OCI-LY7 (cell line): Measurements from ENCODE around the gene HECW1. TPM values are rescaled to one million over a fixed set of nuclear protein-coding genes. Genes with fewer than 3 reads are reported as not detected.

Experiments used
- BruUV-seq: library from RNA; stranded (reverse); fragments of 400-500 nt; replicated peaks from 2 replicates; lab custom pipeline; 2021; lab: Mats Ljungman, UMichigan
- CTCF ChIA-PET: fragments of 300-600 bp; sonication (Branson Sonifier 250); formaldehyde crosslinking; loops from one replicate; lab custom pipeline; 2022; ENCODE audit warnings: antibody characterized with exemption; ENCODE audit not compliant: unreplicated experiment; lab: Charles Lee
- POLR2A ChIA-PET: fragments of 300-600 bp; sonication (Branson Sonifier 250); formaldehyde crosslinking; loops from one replicate; lab custom pipeline; 2022; ENCODE audit warnings: antibody characterized with exemption; lab: Charles Lee
- DNase-seq: peaks from one replicate; pipeline ENCODE4 v3.0.0-alpha.2; 2015; ENCODE audit warnings: low spot score
- H2AFZ ChIP-seq: fragments of 200-600 bp; sonication (generic), shearing (Covaris generic); 2 replicates; pipeline ENCODE4 v1.6.1; 2014; ENCODE audit warnings: mild to moderate bottlenecking, antibody characterized with exemption, low read length, moderate library complexity
- H3K27ac ChIP-seq: fragments of 200-600 bp; sonication (generic); 2 replicates; pipeline ENCODE4 v1.5.1; 2014; ENCODE audit warnings: mixed run types, low read depth, mild to moderate bottlenecking, moderate library complexity, low read length, inconsistent platforms; ENCODE audit not compliant: poor library complexity, severe bottlenecking
- H3K36me3 ChIP-seq: fragments of 200-600 bp; sonication (generic); 2 replicates; pipeline ENCODE4 v1.6.1; 2014; ENCODE audit warnings: mild to moderate bottlenecking, antibody characterized with exemption, low read length, moderate library complexity, mixed read lengths; ENCODE audit not compliant: insufficient read depth
- H3K4me1 ChIP-seq: fragments of 200-600 bp; sonication (generic); 2 replicates; pipeline ENCODE4 v1.5.1; 2014; ENCODE audit warnings: mild to moderate bottlenecking, low read length; ENCODE audit not compliant: insufficient read depth, poor library complexity, severe bottlenecking
- H3K4me2 ChIP-seq: fragments of 200-600 bp; sonication (generic); 2 replicates; pipeline ENCODE4 v1.6.1; 2014; ENCODE audit warnings: mild to moderate bottlenecking, low read length
- H3K4me3 ChIP-seq: fragments of 200-600 bp; sonication (generic); 2 replicates; pipeline ENCODE4 v1.5.1; 2014; ENCODE audit warnings: mild to moderate bottlenecking, low read depth, low read length; ENCODE audit not compliant: poor library complexity, severe bottlenecking
- H3K79me2 ChIP-seq: fragments of 200-600 bp; sonication (generic); 2 replicates; pipeline ENCODE4 v1.6.1; 2016; ENCODE audit warnings: low read depth, mild to moderate bottlenecking, low read length, moderate library complexity, mixed read lengths; ENCODE audit not compliant: insufficient read depth
- H3K9me2 ChIP-seq: fragments of 200-600 bp; sonication (generic); 2 replicates; pipeline ENCODE4 v1.6.1; 2016; ENCODE audit warnings: mild to moderate bottlenecking, low read length, mixed read lengths; ENCODE audit not compliant: insufficient read depth
- H3K9me3 ChIP-seq: fragments of 200-600 bp; sonication (generic); 2 replicates; pipeline ENCODE4 v1.6.1; 2014; ENCODE audit warnings: mild to moderate bottlenecking, mixed run types, low read length, mixed read lengths
- H4K20me1 ChIP-seq: fragments of 200-600 bp; sonication (generic); 2 replicates; pipeline ENCODE4 v1.6.1; 2014; ENCODE audit warnings: mild to moderate bottlenecking, antibody characterized with exemption, low read length, moderate library complexity, mixed read lengths; ENCODE audit not compliant: insufficient read depth
- CTCF ChIP-seq: fragments of 200-600 bp; sonication (generic); conservative IDR thresholded peaks from 2 replicates; pipeline ENCODE4 v1.5.1; 2014; ENCODE audit warnings: mild to moderate bottlenecking, antibody characterized with exemption, low read length, moderate library complexity, mixed read lengths
- EZH2phosphoT487 ChIP-seq: fragments of 200-600 bp; sonication (generic); IDR thresholded peaks from 2 replicates; pipeline ENCODE4 v1.6.1; 2018; ENCODE audit warnings: low read depth, borderline replicate concordance, mild to moderate bottlenecking, mixed run types, antibody characterized with exemption, low read length, moderate library complexity, mixed read lengths
- intact Hi-C: fragments of 100-400 bp; cut with micrococcal nuclease; formaldehyde crosslinking; loops from one replicate; pipeline ENCODE4 v1.10.0; 2022; ENCODE audit not compliant: unreplicated experiment
- total RNA-seq, 2 experiments: library from RNA; depleted of rRNA in 1 of 2; stranded (reverse); fragments of >200 nt in 1 of 2; shearing (Covaris generic) in 1 of 2; gene quantifications; 2 replicates each; pipeline ENCODE4 v1.2.3, GENCODE V29; 2014 to 2022

The HECW1 gene
- total RNA-seq, 2 experiments from 2014 or later, result 2.0 TPM

DNA sequence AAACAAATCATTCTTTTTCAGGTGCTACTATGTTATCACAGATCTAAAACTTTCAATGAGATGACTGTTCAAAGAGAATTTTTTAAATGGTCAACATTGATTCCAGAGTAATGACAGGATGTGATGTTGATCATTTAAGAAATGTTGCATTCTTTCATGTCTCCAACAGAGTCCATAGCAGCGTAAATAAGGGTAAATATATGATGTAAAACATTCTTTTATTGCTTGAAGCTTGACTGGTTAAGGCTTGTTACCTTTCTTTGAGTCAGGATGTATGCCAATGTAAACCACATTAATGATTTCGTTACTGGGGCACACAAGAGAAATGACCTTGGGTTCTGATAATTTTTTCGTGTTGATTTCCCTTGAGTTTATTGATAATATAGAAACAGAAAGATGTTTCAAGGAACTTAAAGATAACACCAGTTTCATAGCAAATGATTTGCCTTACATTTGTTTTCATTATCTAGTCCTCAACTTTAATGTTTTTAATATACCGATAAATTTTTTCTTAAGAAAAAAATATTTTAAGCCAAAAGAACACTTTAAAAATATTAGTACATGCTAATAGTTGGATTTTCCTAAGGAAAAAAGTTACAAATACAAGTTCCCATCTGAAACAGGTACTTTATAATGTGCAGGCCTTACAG is 473.9 kb downstream of the HECW1 start:
- CTCF ChIA-PET, result interaction anchor here (1.0 to 1.6 kb wide), 2 partner anchors 113 to 114 kb away, joined by 4 to 5 read pairs; no protein-coding TSS in a partner anchor
- peaks cover 65% of the 10 kb centered on the region for H3K4me1 ChIP-seq

GRCh38 chr7:43588477-43589132 is 476.2 kb downstream of the HECW1 start:
- Histone ChIP-seq H3K79me2 (peaks cover 100% of the 10 kb centered on the region), H3K4me1 (peaks cover 78% of the 10 kb centered on the region)

More for the DNA sequence above, 473.9 kb downstream of the HECW1 start:
- DNase-seq, result peak; percentile 24
- H3K36me3 ChIP-seq, result no peaks in the 10 kb centered on the region; the same call in 1 of the 2 replicates
- TF ChIP-seq CTCF, result no peak
- TF ChIP-seq EZH2phosphoT487, result no peak
- no peak overlapping the region for H2AFZ ChIP-seq
- H3K4me3 ChIP-seq, result peak overlapping the region; percentile 98
- H3K4me2 ChIP-seq, result peak overlapping the region; percentile 91
- intact Hi-C loops, result loop anchor here (10.0 kb wide), 2 partner anchors 512 to 652 kb away; partner anchors contain the start of genes MRPL32 and PSMA2
- H3K9me3 ChIP-seq, result no peaks in the 10 kb centered on the region
- no peaks in the 10 kb centered on the region for H3K9me2 ChIP-seq
- H3K27ac ChIP-seq, result peak overlapping the region; percentile 83
- H3K79me2 ChIP-seq, result peaks cover 79% of the 10 kb centered on the region
- BruUV-seq, result TSS peak; percentile 79
- H4K20me1 ChIP-seq, result peaks cover 13% of the 10 kb centered on the region; the same call in 1 of the 2 replicates
- POLR2A ChIA-PET, result interaction anchor here (0.6 to 6.3 kb wide), 10 partner anchors 20 to 699 kb away, joined by 3 to 93 read pairs (median 4); partner anchors contain the start of gene COA1

More at GRCh38 chr7:43588477-43589132, 476.2 kb downstream of the HECW1 start:
- intact Hi-C loops, result loop anchor here (10.0 kb wide), 2 partner anchors 514 to 654 kb away; partner anchors contain the start of genes MRPL32 and PSMA2
- no peak overlapping the region for H2AFZ ChIP-seq
- no peaks in the 10 kb centered on the region for H3K9me3 ChIP-seq
- ChIA-PET POLR2A (interaction anchor here (0.7 to 1.9 kb wide), 7 partner anchors 17 to 111 kb away, joined by 3 to 7 read pairs (median 3); no protein-coding TSS in a partner anchor), CTCF (no interaction called here)
- TF ChIP-seq EZH2phosphoT487 (no peak), CTCF (no peak)
- H4K20me1 ChIP-seq, result peaks cover 21% of the 10 kb centered on the region
- peak overlapping the region; percentile 16 for H3K4me3 ChIP-seq
- BruUV-seq, result no TSS peak
- no peak for DNase-seq
- H3K9me2 ChIP-seq, result no peaks in the 10 kb centered on the region
- peak overlapping the region; percentile 91 for H3K4me2 ChIP-seq
- H3K27ac ChIP-seq, result no peak overlapping the region
- H3K36me3 ChIP-seq, result peaks cover 5% of the 10 kb centered on the region
